Neural cell (in vitro differentiated cells): ENCODE results near the gene HOXA7. TPM values are rescaled to one million over a fixed set of nuclear protein-coding genes. Genes with fewer than 3 reads are reported as not detected.

ENCODE experiments used
- H2AFZ ChIP-seq: fragments of 200-600, 300-800 bp; sonication (generic), shearing (Covaris generic); 2 replicates; pipeline ENCODE4 v1.6.0; 2014; ENCODE audit warnings: low read depth, mild to moderate bottlenecking, antibody characterized with exemption, low read length, moderate library complexity
- H3F3A ChIP-seq: fragments of 200-600 bp; shearing (Covaris generic); 2 replicates; pipeline ENCODE4 v1.6.1; 2016; ENCODE audit warnings: mild to moderate bottlenecking, moderate library complexity, mixed read lengths, antibody characterized with exemption, low read length; ENCODE audit not compliant: insufficient read depth, poor library complexity, severe bottlenecking
- H3K27ac ChIP-seq: fragments of 200-600, 300-800 bp; sonication (generic), shearing (Covaris generic); 2 replicates; pipeline ENCODE4 v1.5.1; 2014; ENCODE audit warnings: mild to moderate bottlenecking, low read length, moderate library complexity
- H3K27me3 ChIP-seq: fragments of 300-800, 200-600 bp; sonication (generic), shearing (Covaris generic); 2 replicates; pipeline ENCODE4 v1.6.0; 2014; ENCODE audit warnings: mild to moderate bottlenecking, low read depth, low read length, moderate library complexity; ENCODE audit not compliant: insufficient read depth
- H3K36me3 ChIP-seq: fragments of 300-800, 200-600 bp; sonication (generic), shearing (Covaris generic); 2 replicates; pipeline ENCODE4 v1.5.1; 2014; ENCODE audit warnings: mild to moderate bottlenecking, antibody characterized with exemption, low read length, moderate library complexity; ENCODE audit not compliant: insufficient read depth
- H3K4me2 ChIP-seq: fragments of 300-800, 200-600 bp; sonication (generic), shearing (Covaris generic); 2 replicates; pipeline ENCODE4 v1.6.0; 2014; ENCODE audit warnings: mild to moderate bottlenecking, low read length
- H3K4me3 ChIP-seq: fragments of 300-800, 200-600 bp; sonication (generic), shearing (Covaris generic); 2 replicates; pipeline ENCODE4 v1.5.1; 2014; ENCODE audit warnings: mild to moderate bottlenecking, low read length, moderate library complexity
- H3K79me2 ChIP-seq: fragments of 200-600 bp; shearing (Covaris generic); replicated peaks from 2 replicates; pipeline ENCODE4 v1.6.0; 2014; ENCODE audit warnings: mild to moderate bottlenecking, low read length, moderate library complexity; ENCODE audit not compliant: insufficient read depth
- H3K9ac ChIP-seq: fragments of 300-800, 200-600 bp; sonication (generic), shearing (Covaris generic); 2 replicates; pipeline ENCODE4 v1.6.1; 2016; ENCODE audit warnings: mild to moderate bottlenecking, low read length, mixed read lengths
- H3K9me2 ChIP-seq: fragments of 200-600 bp; shearing (Covaris generic); 2 replicates; pipeline ENCODE4 v1.6.1; 2016; ENCODE audit warnings: mild to moderate bottlenecking, low read length, mixed read lengths; ENCODE audit not compliant: insufficient read depth
- H3K9me3 ChIP-seq: fragments of 200-600, 300-800 bp; sonication (generic), shearing (Covaris generic); 2 replicates; pipeline ENCODE4 v1.6.1; 2016; ENCODE audit warnings: mild to moderate bottlenecking, mixed run types, low read length, moderate library complexity, mixed read lengths
- H4K20me1 ChIP-seq: fragments of 200-600 bp; shearing (Covaris generic); 2 replicates; pipeline ENCODE4 v1.6.1; 2016; ENCODE audit warnings: mild to moderate bottlenecking, mixed run types; ENCODE audit not compliant: insufficient read depth
- EP300 ChIP-seq: fragments of 450-650 bp; conservative IDR thresholded peaks from 2 replicates; pipeline ENCODE4 v1.6.1; 2014; ENCODE audit warnings: antibody characterized with exemption, mild to moderate bottlenecking, moderate library complexity; ENCODE audit not compliant: poor library complexity, severe bottlenecking
- EZH2 ChIP-seq: fragments of 200-600, 300-800 bp; shearing (Covaris generic), sonication (generic); IDR thresholded peaks from 2 replicates; pipeline ENCODE4 v1.6.1; 2014; ENCODE audit warnings: antibody characterized with exemption, low read length, borderline replicate concordance, mild to moderate bottlenecking; ENCODE audit not compliant: insufficient read depth, poor library complexity, severe bottlenecking
- MXI1 ChIP-seq: fragments of 450-650 bp; conservative IDR thresholded peaks from 2 replicates; pipeline ENCODE4 v1.6.1; 2014; ENCODE audit warnings: antibody characterized with exemption, mild to moderate bottlenecking; ENCODE audit not compliant: poor library complexity, severe bottlenecking
- POLR2AphosphoS5 ChIP-seq: IDR thresholded peaks from 2 replicates; pipeline ENCODE4 v1.6.1; 2012
- RAD21 ChIP-seq: fragments of 450-650 bp; conservative IDR thresholded peaks from 2 replicates; pipeline ENCODE4 v1.6.1; 2014; ENCODE audit warnings: antibody characterized with exemption, mild to moderate bottlenecking, moderate library complexity
- SMC3 ChIP-seq: fragments of 450-650 bp; conservative IDR thresholded peaks from 2 replicates; pipeline ENCODE4 v1.6.1; 2014; ENCODE audit warnings: antibody characterized with exemption, mild to moderate bottlenecking, moderate library complexity; ENCODE audit not compliant: poor library complexity
- TAF1 ChIP-seq: IDR thresholded peaks from 2 replicates; pipeline ENCODE4 v1.6.1; 2012; ENCODE audit warnings: low read depth
- polyA plus RNA-seq: library from polyadenylated mRNA; depleted of rRNA; stranded (reverse); fragments of >200 nt; gene quantifications from 2 replicates; pipeline ENCODE4 v1.2.3, GENCODE V29; 2014
- TF ChIP-seq, protein P1 (sequence below): IDR thresholded peaks from 2 replicates; pipeline ENCODE4 v1.6.1; 2012; ENCODE audit warnings: borderline replicate concordance
- TF ChIP-seq, protein P2 (sequence below): fragments of 450-650 bp; IDR thresholded peaks from 2 replicates; pipeline ENCODE4 v1.5.1; 2014; ENCODE audit warnings: antibody characterized with exemption, mild to moderate bottlenecking, moderate library complexity; ENCODE audit not compliant: poor library complexity, severe bottlenecking

HOXA7 gene
- polyA plus RNA-seq, 1 donor from 2014 or later, result not detected

DNA sequence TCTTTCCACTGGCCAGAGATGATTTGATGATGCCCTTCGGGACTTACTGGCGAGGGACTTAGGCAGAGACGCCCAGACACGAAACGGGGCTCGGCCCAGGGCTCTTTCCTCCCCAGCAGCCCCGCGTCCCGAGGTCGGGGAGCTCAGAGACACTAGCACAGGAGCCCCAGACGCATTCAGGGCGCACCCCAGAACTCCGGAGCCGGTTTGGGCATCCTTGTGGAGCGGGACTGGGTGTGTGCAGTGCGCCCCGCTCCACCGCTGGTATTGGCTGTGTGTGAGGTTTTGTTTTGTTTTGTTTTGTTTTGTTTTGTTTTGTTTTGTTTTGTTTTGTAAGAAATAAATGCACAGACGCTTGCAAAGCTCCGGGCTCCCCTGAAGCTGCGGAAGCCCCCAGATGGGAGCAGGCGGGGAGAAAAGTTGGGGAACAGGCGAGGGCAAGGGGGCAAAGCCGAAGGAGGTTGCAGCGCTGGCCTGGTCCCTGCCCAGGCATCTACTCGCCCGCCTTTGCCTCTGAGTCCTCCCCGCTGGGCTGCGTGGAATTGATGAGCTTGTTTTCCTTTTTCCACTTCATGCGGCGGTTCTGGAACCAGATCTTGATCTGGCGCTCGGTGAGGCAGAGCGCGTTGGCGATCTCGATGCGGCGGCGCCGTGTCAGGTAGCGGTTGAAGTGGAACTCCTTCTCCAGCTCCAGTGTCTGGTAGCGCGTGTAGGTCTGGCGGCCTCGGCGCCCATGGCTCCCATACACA, 11.1 kb downstream of the HOXA7 start:
- H3K9me2 ChIP-seq, result no peaks in the 10 kb centered on the region
- no peak overlapping the region for H3K4me2 ChIP-seq
- peaks cover 100% of the 10 kb centered on the region for H3K27me3 ChIP-seq
- H3K36me3 ChIP-seq, result no peaks in the 10 kb centered on the region
- TF ChIP-seq, protein P1, sequence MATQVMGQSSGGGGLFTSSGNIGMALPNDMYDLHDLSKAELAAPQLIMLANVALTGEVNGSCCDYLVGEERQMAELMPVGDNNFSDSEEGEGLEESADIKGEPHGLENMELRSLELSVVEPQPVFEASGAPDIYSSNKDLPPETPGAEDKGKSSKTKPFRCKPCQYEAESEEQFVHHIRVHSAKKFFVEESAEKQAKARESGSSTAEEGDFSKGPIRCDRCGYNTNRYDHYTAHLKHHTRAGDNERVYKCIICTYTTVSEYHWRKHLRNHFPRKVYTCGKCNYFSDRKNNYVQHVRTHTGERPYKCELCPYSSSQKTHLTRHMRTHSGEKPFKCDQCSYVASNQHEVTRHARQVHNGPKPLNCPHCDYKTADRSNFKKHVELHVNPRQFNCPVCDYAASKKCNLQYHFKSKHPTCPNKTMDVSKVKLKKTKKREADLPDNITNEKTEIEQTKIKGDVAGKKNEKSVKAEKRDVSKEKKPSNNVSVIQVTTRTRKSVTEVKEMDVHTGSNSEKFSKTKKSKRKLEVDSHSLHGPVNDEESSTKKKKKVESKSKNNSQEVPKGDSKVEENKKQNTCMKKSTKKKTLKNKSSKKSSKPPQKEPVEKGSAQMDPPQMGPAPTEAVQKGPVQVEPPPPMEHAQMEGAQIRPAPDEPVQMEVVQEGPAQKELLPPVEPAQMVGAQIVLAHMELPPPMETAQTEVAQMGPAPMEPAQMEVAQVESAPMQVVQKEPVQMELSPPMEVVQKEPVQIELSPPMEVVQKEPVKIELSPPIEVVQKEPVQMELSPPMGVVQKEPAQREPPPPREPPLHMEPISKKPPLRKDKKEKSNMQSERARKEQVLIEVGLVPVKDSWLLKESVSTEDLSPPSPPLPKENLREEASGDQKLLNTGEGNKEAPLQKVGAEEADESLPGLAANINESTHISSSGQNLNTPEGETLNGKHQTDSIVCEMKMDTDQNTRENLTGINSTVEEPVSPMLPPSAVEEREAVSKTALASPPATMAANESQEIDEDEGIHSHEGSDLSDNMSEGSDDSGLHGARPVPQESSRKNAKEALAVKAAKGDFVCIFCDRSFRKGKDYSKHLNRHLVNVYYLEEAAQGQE, result no peak
- no peak for TF ChIP-seq EP300
- no peak for TF ChIP-seq EZH2
- TF ChIP-seq SMC3, result no peak
- no peak for TF ChIP-seq RAD21
- TF ChIP-seq MXI1, result no peak
- H3K9me3 ChIP-seq, result peaks cover 40% of the 10 kb centered on the region
- no peak overlapping the region for H2AFZ ChIP-seq
- H4K20me1 ChIP-seq, result no peaks in the 10 kb centered on the region
- H3K27ac ChIP-seq, result no peak overlapping the region
- H3K9ac ChIP-seq, result no peak overlapping the region
- no peaks in the 10 kb centered on the region for H3F3A ChIP-seq
- no peaks in the 10 kb centered on the region for H3K79me2 ChIP-seq
- no peak overlapping the region for H3K4me3 ChIP-seq

DNA sequence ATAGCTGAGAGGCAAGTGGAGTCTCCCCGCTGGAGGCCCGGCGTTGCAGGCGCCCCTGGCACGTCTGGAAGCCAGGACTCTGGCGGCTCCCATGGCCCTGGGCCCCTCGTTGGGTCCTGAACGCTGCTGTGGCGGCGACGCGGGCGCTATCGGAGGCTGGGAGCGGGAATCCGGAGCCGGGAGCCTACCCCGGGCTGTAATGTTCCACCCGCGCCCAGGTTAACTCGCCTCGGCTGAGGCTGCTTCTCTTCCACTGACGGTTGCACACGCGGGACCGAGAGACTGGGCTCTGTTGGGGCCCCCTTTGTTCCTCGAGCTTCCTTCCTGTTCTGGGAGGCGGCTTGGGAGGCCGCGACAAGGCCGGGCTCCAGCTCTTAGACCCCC, 11.7 kb downstream of the HOXA7 start:
- Histone ChIP-seq H3K9ac (no peak overlapping the region), H3K36me3 (no peaks in the 10 kb centered on the region), H3K27ac (no peak overlapping the region), H2AFZ (no peak overlapping the region), H4K20me1 (no peaks in the 10 kb centered on the region), H3K4me2 (no peak overlapping the region), H3K79me2 (no peaks in the 10 kb centered on the region), H3F3A (no peaks in the 10 kb centered on the region), H3K4me3 (no peak overlapping the region), H3K9me3 (peaks cover 40% of the 10 kb centered on the region), H3K27me3 (peaks cover 100% of the 10 kb centered on the region), H3K9me2 (no peaks in the 10 kb centered on the region)
- TF ChIP-seq, protein P1, result no peak
- TF ChIP-seq EP300 (no peak), POLR2AphosphoS5 (no peak), SMC3 (no peak), TAF1 (no peak), RAD21 (no peak), MXI1 (no peak), EZH2 (no peak)
- TF ChIP-seq, protein P2, sequence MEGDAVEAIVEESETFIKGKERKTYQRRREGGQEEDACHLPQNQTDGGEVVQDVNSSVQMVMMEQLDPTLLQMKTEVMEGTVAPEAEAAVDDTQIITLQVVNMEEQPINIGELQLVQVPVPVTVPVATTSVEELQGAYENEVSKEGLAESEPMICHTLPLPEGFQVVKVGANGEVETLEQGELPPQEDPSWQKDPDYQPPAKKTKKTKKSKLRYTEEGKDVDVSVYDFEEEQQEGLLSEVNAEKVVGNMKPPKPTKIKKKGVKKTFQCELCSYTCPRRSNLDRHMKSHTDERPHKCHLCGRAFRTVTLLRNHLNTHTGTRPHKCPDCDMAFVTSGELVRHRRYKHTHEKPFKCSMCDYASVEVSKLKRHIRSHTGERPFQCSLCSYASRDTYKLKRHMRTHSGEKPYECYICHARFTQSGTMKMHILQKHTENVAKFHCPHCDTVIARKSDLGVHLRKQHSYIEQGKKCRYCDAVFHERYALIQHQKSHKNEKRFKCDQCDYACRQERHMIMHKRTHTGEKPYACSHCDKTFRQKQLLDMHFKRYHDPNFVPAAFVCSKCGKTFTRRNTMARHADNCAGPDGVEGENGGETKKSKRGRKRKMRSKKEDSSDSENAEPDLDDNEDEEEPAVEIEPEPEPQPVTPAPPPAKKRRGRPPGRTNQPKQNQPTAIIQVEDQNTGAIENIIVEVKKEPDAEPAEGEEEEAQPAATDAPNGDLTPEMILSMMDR, result no peak
